Esophagus squamous epithelium (tissue), 4 donors: Measurements from ENCODE around the gene SMLR1.

Experiments
- CTCF ChIP-seq, 6 experiments: fragments of 450-650 bp in 4 of 6; fragments of 200-600 bp in 2 of 6; sonication (generic) in 2 of 6; IDR thresholded peaks; one replicate each; pipeline ENCODE4 v1.5.1; 2016 to 2019; ENCODE audit warnings: antibody characterized with exemption in 6 of 6, mild to moderate bottlenecking in 4 of 6, moderate library complexity in 4 of 6
- POLR2A ChIP-seq, 4 donors: fragments of 450-650 bp; IDR thresholded peaks; one replicate each; pipeline ENCODE4 v1.6.1; 2017; ENCODE audit warnings: antibody characterized with exemption in 4 of 4, mild to moderate bottlenecking in 4 of 4, moderate library complexity in 3 of 4

GRCh38 chr6:130849594-130849993, 22.4 kb downstream of the SMLR1 start:
- TF ChIP-seq POLR2A (IDR thresholded peaks at IDR 0.05), result no peak
- no peak for TF ChIP-seq CTCF (IDR thresholded peaks at IDR 0.05)
